Osteoblast (primary cell): Measurements from ENCODE around the gene CDCA4. TPM values are rescaled to one million over a fixed set of nuclear protein-coding genes. Genes with fewer than 3 reads are reported as not detected.

ENCODE experiments used
- DNase-seq: peaks from one replicate; pipeline ENCODE4 v3.0.0; 2011; ENCODE audit warnings: low spot score, mixed read lengths; ENCODE audit not compliant: insufficient read length; ENCODE audit errors: missing footprints
- H2AFZ ChIP-seq: 2 replicates; pipeline ENCODE4 v1.6.0; 2011; ENCODE audit warnings: mild to moderate bottlenecking, low read length
- H3K27ac ChIP-seq: 2 replicates; pipeline ENCODE4 v1.5.1; 2011; ENCODE audit warnings: mild to moderate bottlenecking, low read depth, low read length, moderate library complexity
- H3K27me3 ChIP-seq: 2 replicates; pipeline ENCODE4 v1.6.0; 2012; ENCODE audit warnings: mild to moderate bottlenecking, control low read depth, inconsistent platforms, low read length, moderate library complexity; ENCODE audit not compliant: insufficient read depth
- H3K36me3 ChIP-seq: 2 replicates; pipeline ENCODE4 v1.5.1; 2011; ENCODE audit warnings: mild to moderate bottlenecking, low read length, control low read depth, moderate library complexity; ENCODE audit not compliant: insufficient read depth
- H3K4me1 ChIP-seq: 2 replicates; pipeline ENCODE4 v1.5.1; 2011; ENCODE audit warnings: mild to moderate bottlenecking, low read length, control low read depth, moderate library complexity; ENCODE audit not compliant: insufficient read depth
- H3K4me2 ChIP-seq: 2 replicates; pipeline ENCODE4 v1.6.0; 2011; ENCODE audit warnings: mild to moderate bottlenecking, low read length; ENCODE audit not compliant: insufficient read depth
- H3K4me3 ChIP-seq: fragments of 200-600 bp; sonication (generic); 3 replicates; pipeline ENCODE4 v1.5.1; 2012; ENCODE audit warnings: mild to moderate bottlenecking, low read length, inconsistent platforms; ENCODE audit not compliant: insufficient read depth
- H3K79me2 ChIP-seq: 2 replicates; pipeline ENCODE4 v1.6.0; 2012; ENCODE audit warnings: mild to moderate bottlenecking, low read length, control low read depth, inconsistent platforms; ENCODE audit not compliant: insufficient read depth
- H3K9me3 ChIP-seq: 2 replicates; pipeline ENCODE4 v1.5.1; 2011; ENCODE audit warnings: low read depth, low read length, control low read depth
- H4K20me1 ChIP-seq: 2 replicates; pipeline ENCODE4 v1.6.0; 2012; ENCODE audit warnings: mild to moderate bottlenecking, low read length, control low read depth; ENCODE audit not compliant: insufficient read depth
- total RNA-seq: library from RNA; depleted of rRNA; stranded (reverse); fragments of >200 nt; gene quantifications from 2 replicates; pipeline ENCODE4 v1.2.3, GENCODE V29; 2012
- TF ChIP-seq, protein P1 (sequence below): IDR thresholded peaks from 2 replicates; pipeline ENCODE4 v1.5.1; 2011; ENCODE audit warnings: mild to moderate bottlenecking, low read depth, low read length, moderate library complexity; ENCODE audit errors: extremely low read depth

CDCA4 gene
- total RNA-seq, 1 donor, result 13.8 TPM

DNA sequence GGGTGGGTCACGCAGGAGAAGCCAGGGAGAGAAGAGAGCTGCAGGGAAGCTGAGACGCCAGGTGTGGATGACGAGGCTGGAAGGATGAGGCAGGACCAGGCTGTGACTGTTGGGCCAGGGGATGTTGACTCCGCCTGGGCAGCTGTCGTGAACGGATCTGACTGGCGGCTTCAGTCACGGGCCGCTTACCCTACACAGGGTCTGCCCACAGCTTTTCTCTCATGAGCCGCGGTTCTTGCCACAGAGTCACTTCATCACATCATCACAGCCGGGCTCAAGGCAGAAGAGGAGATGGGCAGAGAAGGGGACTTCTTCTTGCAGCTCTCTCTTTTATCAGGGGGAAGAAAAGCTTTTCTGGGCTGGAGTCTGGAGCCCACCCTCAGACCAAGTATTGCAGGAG, 27.6 kb downstream of the CDCA4 start:
- no peaks in the 10 kb centered on the region for H3K9me3 ChIP-seq
- DNase-seq, result no peak
- TF ChIP-seq, protein P1, sequence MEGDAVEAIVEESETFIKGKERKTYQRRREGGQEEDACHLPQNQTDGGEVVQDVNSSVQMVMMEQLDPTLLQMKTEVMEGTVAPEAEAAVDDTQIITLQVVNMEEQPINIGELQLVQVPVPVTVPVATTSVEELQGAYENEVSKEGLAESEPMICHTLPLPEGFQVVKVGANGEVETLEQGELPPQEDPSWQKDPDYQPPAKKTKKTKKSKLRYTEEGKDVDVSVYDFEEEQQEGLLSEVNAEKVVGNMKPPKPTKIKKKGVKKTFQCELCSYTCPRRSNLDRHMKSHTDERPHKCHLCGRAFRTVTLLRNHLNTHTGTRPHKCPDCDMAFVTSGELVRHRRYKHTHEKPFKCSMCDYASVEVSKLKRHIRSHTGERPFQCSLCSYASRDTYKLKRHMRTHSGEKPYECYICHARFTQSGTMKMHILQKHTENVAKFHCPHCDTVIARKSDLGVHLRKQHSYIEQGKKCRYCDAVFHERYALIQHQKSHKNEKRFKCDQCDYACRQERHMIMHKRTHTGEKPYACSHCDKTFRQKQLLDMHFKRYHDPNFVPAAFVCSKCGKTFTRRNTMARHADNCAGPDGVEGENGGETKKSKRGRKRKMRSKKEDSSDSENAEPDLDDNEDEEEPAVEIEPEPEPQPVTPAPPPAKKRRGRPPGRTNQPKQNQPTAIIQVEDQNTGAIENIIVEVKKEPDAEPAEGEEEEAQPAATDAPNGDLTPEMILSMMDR, result no peak
- H3K27ac ChIP-seq, result no peak overlapping the region
- no peaks in the 10 kb centered on the region for H3K27me3 ChIP-seq
- no peak overlapping the region for H3K4me3 ChIP-seq
- H3K36me3 ChIP-seq, result peaks cover 30% of the 10 kb centered on the region
- H3K4me2 ChIP-seq, result no peak overlapping the region
- no peaks in the 10 kb centered on the region for H3K79me2 ChIP-seq
- H4K20me1 ChIP-seq, result no peaks in the 10 kb centered on the region
- H2AFZ ChIP-seq, result no peak overlapping the region
- H3K4me1 ChIP-seq, result no peaks in the 10 kb centered on the region

DNA sequence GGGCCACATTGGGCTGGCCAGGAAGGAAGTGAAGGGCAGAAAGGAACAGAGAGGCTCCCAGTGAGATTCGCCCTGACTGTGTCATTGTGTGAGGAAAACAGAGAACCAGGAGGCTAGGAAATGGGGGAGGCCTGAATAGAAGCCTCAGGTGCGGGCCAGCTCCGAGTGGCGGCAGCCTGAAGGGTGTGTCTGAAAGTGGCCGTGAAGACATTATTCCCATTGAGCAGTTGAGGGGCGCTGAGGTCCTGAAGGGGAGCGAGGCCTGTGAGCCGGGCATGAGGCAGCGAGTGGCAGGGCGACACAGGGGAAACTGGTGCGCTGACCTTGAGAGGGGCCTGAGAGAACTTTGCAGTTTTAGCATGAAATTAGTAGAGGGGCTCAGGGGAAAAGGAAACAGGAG, 28.4 kb downstream of the CDCA4 start:
- Histone ChIP-seq H3K9me3 (no peaks in the 10 kb centered on the region), H3K4me1 (no peaks in the 10 kb centered on the region), H3K4me3 (no peak overlapping the region), H3K27me3 (no peaks in the 10 kb centered on the region), H3K36me3 (peaks cover 30% of the 10 kb centered on the region), H2AFZ (no peak overlapping the region), H4K20me1 (no peaks in the 10 kb centered on the region), H3K4me2 (no peak overlapping the region), H3K79me2 (no peaks in the 10 kb centered on the region), H3K27ac (no peak overlapping the region)
- TF ChIP-seq, protein P1, result no peak
- DNase-seq, result no peak

DNA sequence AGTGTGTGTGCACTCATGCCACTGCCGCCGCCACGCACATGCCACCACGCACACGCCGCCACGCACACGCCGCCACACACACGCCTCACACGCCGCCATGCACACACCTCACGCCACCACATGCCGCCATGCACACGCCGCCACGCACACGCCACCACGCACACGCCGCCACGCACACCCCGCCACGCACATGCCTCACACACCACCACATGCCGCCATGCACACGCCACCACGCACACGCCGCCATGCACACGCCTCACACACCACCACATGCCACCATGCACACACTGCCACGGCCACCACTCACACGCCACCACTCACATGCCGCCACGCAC, 29.0 kb downstream of the CDCA4 start:
- Histone ChIP-seq H3K79me2 (peaks cover 3% of the 10 kb centered on the region), H3K4me1 (peaks cover 2% of the 10 kb centered on the region), H3K4me3 (no peak overlapping the region), H3K27me3 (no peaks in the 10 kb centered on the region), H3K4me2 (no peak overlapping the region), H3K9me3 (no peaks in the 10 kb centered on the region), H2AFZ (no peak overlapping the region), H3K36me3 (peaks cover 30% of the 10 kb centered on the region), H4K20me1 (no peaks in the 10 kb centered on the region), H3K27ac (no peak overlapping the region)
- TF ChIP-seq, protein P1, result no peak
- no peak for DNase-seq

DNA sequence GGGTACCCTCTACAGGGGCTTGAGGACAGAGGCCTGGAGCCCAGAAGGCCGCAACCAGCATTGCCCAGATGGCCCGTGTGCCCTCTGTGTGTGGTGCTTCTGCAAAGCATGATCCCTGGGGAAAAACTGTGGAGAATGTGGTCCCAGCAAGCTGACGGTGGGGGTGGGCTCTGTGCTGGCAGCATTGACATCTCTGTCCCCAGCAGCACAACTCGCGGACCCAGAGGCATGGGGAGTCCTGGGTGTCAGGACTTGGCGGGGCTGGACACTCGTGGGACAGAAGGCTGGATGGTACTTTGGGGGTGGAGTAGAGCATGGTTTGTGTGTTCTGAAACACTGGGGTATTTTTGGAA, 31.0 kb downstream of the CDCA4 start:
- peaks cover 11% of the 10 kb centered on the region for H3K79me2 ChIP-seq
- H3K36me3 ChIP-seq, result peaks cover 26% of the 10 kb centered on the region
- no peak overlapping the region for H2AFZ ChIP-seq
- no peak overlapping the region for H3K4me3 ChIP-seq
- peaks cover 8% of the 10 kb centered on the region for H3K4me1 ChIP-seq
- no peaks in the 10 kb centered on the region for H3K9me3 ChIP-seq
- H3K27me3 ChIP-seq, result no peaks in the 10 kb centered on the region
- TF ChIP-seq, protein P1, result no peak
- no peaks in the 10 kb centered on the region for H4K20me1 ChIP-seq
- DNase-seq, result no peak
- H3K4me2 ChIP-seq, result no peak overlapping the region
- H3K27ac ChIP-seq, result no peak overlapping the region
